GM10266 (cell line): Measurements from ENCODE around the gene AQP2.

ENCODE experiments used
- DNase-seq: peaks from one replicate; pipeline ENCODE4 v3.0.0; 2012; ENCODE audit errors: extremely low spot score
- TF ChIP-seq, protein P1 (sequence below): IDR thresholded peaks from 2 replicates; pipeline ENCODE4 v1.5.1; 2012; ENCODE audit warnings: mild to moderate bottlenecking, low read depth; ENCODE audit not compliant: control insufficient read depth, insufficient read depth; ENCODE audit errors: missing control alignments

AQP2 gene

DNA sequence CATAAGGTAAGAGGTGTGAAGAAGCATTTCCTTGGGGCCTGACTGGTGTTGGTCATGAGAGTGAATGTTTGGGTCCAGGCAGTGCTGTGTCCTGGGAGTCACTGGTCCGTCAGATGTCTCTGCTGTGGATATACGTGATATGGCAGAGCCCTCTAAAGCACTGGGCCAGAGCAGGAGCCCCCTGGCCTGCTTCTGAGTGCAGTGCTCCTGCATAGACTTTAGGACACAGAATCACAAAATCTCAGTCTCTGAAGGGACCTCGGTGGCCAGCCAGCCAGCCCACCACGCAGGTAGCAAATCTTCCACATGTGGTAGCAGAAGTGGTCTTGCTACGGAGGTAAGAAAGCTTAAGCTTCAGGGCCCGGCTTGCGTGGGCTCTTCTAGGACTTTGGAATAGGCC, 18.5 kb upstream of the AQP2 start:
- no peak for DNase-seq
- TF ChIP-seq, protein P1, sequence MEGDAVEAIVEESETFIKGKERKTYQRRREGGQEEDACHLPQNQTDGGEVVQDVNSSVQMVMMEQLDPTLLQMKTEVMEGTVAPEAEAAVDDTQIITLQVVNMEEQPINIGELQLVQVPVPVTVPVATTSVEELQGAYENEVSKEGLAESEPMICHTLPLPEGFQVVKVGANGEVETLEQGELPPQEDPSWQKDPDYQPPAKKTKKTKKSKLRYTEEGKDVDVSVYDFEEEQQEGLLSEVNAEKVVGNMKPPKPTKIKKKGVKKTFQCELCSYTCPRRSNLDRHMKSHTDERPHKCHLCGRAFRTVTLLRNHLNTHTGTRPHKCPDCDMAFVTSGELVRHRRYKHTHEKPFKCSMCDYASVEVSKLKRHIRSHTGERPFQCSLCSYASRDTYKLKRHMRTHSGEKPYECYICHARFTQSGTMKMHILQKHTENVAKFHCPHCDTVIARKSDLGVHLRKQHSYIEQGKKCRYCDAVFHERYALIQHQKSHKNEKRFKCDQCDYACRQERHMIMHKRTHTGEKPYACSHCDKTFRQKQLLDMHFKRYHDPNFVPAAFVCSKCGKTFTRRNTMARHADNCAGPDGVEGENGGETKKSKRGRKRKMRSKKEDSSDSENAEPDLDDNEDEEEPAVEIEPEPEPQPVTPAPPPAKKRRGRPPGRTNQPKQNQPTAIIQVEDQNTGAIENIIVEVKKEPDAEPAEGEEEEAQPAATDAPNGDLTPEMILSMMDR, result no peak

- TF ChIP-seq, protein P1, result no peak
- no peak for DNase-seq
Observed at GRCh38 chr12:49932533-49933130, 17.9 kb upstream of the AQP2 start.

- TF ChIP-seq, protein P1, result no peak
- no peak for DNase-seq
Observed at GRCh38 chr12:49933796-49934195, 16.7 kb upstream of the AQP2 start.

DNA sequence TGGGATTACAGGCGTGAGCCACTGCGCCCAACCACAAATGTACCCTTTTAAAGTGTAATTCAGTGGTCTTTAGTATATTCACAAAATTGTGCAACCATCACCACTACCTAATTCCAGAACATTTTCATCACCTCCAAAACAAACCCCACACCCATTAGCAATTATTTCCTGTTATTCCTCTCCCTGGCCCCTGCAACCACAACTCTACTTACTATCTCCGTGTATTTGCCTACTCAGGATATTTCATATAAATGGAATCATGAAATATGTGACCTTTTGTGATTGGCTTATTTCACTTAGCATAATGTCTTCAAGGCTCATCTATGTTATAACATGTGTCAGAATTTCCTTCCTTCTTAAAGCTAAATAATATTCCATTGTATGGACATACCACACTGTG, 16.0 kb upstream of the AQP2 start:
- TF ChIP-seq, protein P1, result no peak
- no peak for DNase-seq

- TF ChIP-seq, protein P1, result no peak
- DNase-seq, result no peak
Observed at GRCh38 chr12:49936925-49937324, 13.6 kb upstream of the AQP2 start.

DNA sequence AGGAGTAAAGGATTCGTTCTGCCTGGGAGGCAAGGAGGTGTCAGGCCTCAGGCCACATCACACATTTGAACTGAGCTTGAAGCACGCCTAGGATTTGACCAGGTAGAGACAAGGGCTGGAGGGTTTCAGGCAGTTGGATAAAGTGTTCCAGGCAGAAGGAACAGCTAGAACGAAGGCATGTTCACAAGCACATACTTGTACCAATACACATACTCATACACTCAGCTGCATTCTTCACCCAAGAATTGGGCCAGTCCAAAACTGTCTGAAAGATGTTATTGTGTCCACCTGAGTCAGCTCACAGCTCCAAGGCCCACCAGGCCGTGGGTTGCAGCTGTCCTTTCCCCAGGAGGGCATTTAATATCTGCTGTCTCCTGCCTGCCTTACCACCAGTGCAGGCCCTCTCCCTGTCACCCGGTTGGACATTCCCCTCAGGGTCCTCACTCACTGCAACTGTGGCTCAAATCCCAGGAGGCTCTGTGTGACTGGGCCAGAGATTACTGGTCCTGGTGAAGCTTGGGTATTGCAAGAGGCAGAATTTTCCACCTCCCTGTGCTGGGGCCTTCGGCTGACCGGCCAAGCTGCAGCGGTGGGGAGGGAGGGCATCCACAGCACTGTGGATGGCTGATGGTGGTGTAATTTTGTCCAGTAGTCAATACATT, 12.8 kb upstream of the AQP2 start:
- TF ChIP-seq, protein P1, result no peak
- DNase-seq, result no peak

DNA sequence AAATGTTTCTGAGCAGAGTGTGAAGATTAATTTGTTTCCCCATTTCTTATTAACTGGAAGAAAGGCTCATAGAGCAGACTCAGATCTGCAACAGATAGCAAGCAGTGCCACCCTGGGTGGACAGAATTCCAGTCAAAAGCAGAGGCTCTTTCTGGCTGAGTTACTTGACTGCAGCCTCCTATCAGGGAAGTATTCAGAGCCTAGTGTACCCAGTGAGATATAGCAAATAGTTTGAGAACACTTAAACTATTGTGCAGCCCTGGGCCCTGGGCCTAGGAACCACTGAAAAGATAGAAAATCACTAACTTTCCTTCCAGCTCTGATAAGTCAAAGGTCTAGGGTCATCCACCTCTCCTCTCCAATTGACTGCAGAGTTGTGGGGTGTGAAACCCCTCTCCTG, 11.2 kb upstream of the AQP2 start:
- no peak for DNase-seq
- TF ChIP-seq, protein P1, result no peak
